Glutamatergic neuron (in vitro differentiated cells): Measurements from ENCODE around the gene CSDE1. TPM values are rescaled to one million over a fixed set of nuclear protein-coding genes. Genes with fewer than 3 reads are reported as not detected.
A peak's percentile ranks its signal among the peaks of the same experiment; 100 is the strongest.
"Not testable (repeated sequence)": the region's sequence is repeated elsewhere in the genome, so short reads cannot be mapped to it uniquely, and the experiment has no call there.

Source experiments
- DNase-seq: peaks from one replicate; pipeline ENCODE4 v3.0.0; 2022
- H3K27ac Mint-ChIP-seq: one replicate; pipeline ENCODE4 v1.8.0; 2020; ENCODE audit warnings: mild to moderate bottlenecking, mixed read lengths, inconsistent platforms; ENCODE audit not compliant: unreplicated experiment
- H3K27me3 Mint-ChIP-seq: one replicate; pipeline ENCODE4 v1.8.0; 2020; ENCODE audit warnings: mild to moderate bottlenecking, moderate library complexity, mixed read lengths, inconsistent platforms; ENCODE audit not compliant: unreplicated experiment
- H3K36me3 Mint-ChIP-seq: one replicate; pipeline ENCODE4 v1.8.0; 2020; ENCODE audit warnings: mild to moderate bottlenecking, mixed read lengths, inconsistent platforms; ENCODE audit not compliant: unreplicated experiment
- H3K4me1 Mint-ChIP-seq: one replicate; pipeline ENCODE4 v1.8.0; 2020; ENCODE audit warnings: mild to moderate bottlenecking, low read depth, mixed read lengths, inconsistent platforms; ENCODE audit not compliant: unreplicated experiment
- H3K4me3 Mint-ChIP-seq: one replicate; pipeline ENCODE4 v1.8.0; 2020; ENCODE audit warnings: mild to moderate bottlenecking, mixed read lengths, inconsistent platforms; ENCODE audit not compliant: unreplicated experiment
- H3K9me3 Mint-ChIP-seq: one replicate; pipeline ENCODE4 v1.8.0; 2020; ENCODE audit warnings: mild to moderate bottlenecking, moderate library complexity, mixed read lengths, inconsistent platforms; ENCODE audit not compliant: unreplicated experiment
- CTCF ChIP-seq: fragments of 200-600 bp; sonication (generic); IDR thresholded peaks from one replicate; pipeline ENCODE4 v1.5.0; 2021; ENCODE audit not compliant: partially characterized antibody, unreplicated experiment
- total RNA-seq: library from RNA; stranded (reverse); fragmentation: NEBNext Ultra II Directional; extraction: Animal tissue kit (Norgen Biotek cat#: 25700); gene quantifications from one replicate; pipeline ENCODE4 v1.2.1, GENCODE V29; 2021; ENCODE audit not compliant: unreplicated experiment

Gene CSDE1
- total RNA-seq, 1 donor from 2014 or later = 763 TPM

- peaks cover 3% of the 10 kb centered on the region for H3K27me3 Mint-ChIP-seq
- H3K4me3 Mint-ChIP-seq = no peak overlapping the region
These were observed 24.7 kb upstream of the CSDE1 start for GRCh38 chr1:114782476-114782875.

GRCh38 chr1:114780344-114781226 lies 22.8 kb upstream of the CSDE1 start, which contains the start of gene SIKE1:
TSS of gene SIKE1 (minus strand) at chr1:114780685. CDS start at chr1:114780607, 78 bp downstream.
- H3K9me3 Mint-ChIP-seq = peaks cover 3% of the 10 kb centered on the region
- TF ChIP-seq CTCF = no peak
- DNase-seq = peak; percentile 93
- H3K4me3 Mint-ChIP-seq = peak within 1 kb of the TSS; percentile 98
- H3K36me3 Mint-ChIP-seq = no peaks in the 10 kb centered on the region
- H3K27me3 Mint-ChIP-seq = peaks cover 3% of the 10 kb centered on the region
- peaks cover 8% of the 10 kb centered on the region for H3K4me1 Mint-ChIP-seq
- peak within 1 kb of the TSS; percentile 96 for H3K27ac Mint-ChIP-seq

More at GRCh38 chr1:114782476-114782875, 24.7 kb upstream of the CSDE1 start:
- peaks cover 4% of the 10 kb centered on the region for H3K9me3 Mint-ChIP-seq
- no peaks in the 10 kb centered on the region for H3K36me3 Mint-ChIP-seq
- TF ChIP-seq CTCF = no peak
- no peak for DNase-seq
- no peak overlapping the region for H3K27ac Mint-ChIP-seq
- H3K4me1 Mint-ChIP-seq = peaks cover 8% of the 10 kb centered on the region

- H3K9me3 Mint-ChIP-seq = peaks cover 3% of the 10 kb centered on the region
- no peaks in the 10 kb centered on the region for H3K36me3 Mint-ChIP-seq
- TF ChIP-seq CTCF = no peak
- H3K27ac Mint-ChIP-seq = peak overlapping the region; percentile 96
- peak overlapping the region; percentile 98 for H3K4me3 Mint-ChIP-seq
- no peak for DNase-seq
- peaks cover 3% of the 10 kb centered on the region for H3K27me3 Mint-ChIP-seq
- H3K4me1 Mint-ChIP-seq = peaks cover 8% of the 10 kb centered on the region
These were observed 21.9 kb upstream of the CSDE1 start for GRCh38 chr1:114779722-114780121.

GRCh38 chr1:114776726-114777125 lies 18.9 kb upstream of the CSDE1 start:
- not testable (repeated sequence) for H3K27ac Mint-ChIP-seq, DNase-seq, H3K36me3 Mint-ChIP-seq, H3K4me3 Mint-ChIP-seq, H3K4me1 Mint-ChIP-seq, H3K27me3 Mint-ChIP-seq, H3K9me3 Mint-ChIP-seq

GRCh38 chr1:114771992-114772391 lies 14.2 kb upstream of the CSDE1 start:
- Mint-ChIP-seq H3K36me3 (no peaks in the 10 kb centered on the region), H3K27me3 (no peaks in the 10 kb centered on the region), H3K27ac (no peak overlapping the region), H3K4me3 (no peak overlapping the region), H3K4me1 (no peaks in the 10 kb centered on the region), H3K9me3 (no peaks in the 10 kb centered on the region)
- TF ChIP-seq CTCF = no peak
- no peak for DNase-seq
